PC-3 (cell line): Measurements from ENCODE around the gene FAM83G. TPM values are rescaled to one million over a fixed set of nuclear protein-coding genes. Genes with fewer than 3 reads are reported as not detected.
A peak's percentile ranks its signal among the peaks of the same experiment; 100 is the strongest.

ENCODE experiments used
- ATAC-seq: fragments of 200-7000 bp; cut with Tn5 transposase; 2 replicates; pipeline ENCODE4 v1.9.1; 2020; ENCODE audit warnings: mild to moderate bottlenecking, moderate library complexity
- BruUV-seq: library from RNA; stranded (reverse); fragments of 400-500 nt; replicated peaks from 2 replicates; lab custom pipeline; 2021; lab: Mats Ljungman, UMichigan
- CTCF ChIA-PET: fragments of 300-600 bp; sonication (Branson Sonifier 250); formaldehyde crosslinking; loops from one replicate; lab custom pipeline; 2022; ENCODE audit warnings: antibody characterized with exemption; lab: Charles Lee
- POLR2A ChIA-PET: fragments of 300-600 bp; sonication (Branson Sonifier 250); formaldehyde crosslinking; loops from one replicate; lab custom pipeline; 2022; ENCODE audit warnings: antibody characterized with exemption; ENCODE audit not compliant: unreplicated experiment; lab: Charles Lee
- DNase-seq: peaks from one replicate; pipeline ENCODE4 v3.0.0-alpha.2; 2015
- H2AFZ ChIP-seq: fragments of 300-600 bp; sonication (generic); 2 replicates; pipeline ENCODE4 v1.6.0; 2016; ENCODE audit warnings: antibody characterized with exemption, low read length
- H3F3A ChIP-seq: fragments of 300-600 bp; sonication (generic); one replicate; pipeline ENCODE4 v1.6.0; 2017; ENCODE audit warnings: antibody characterized with exemption, low read length, control low read depth, mild to moderate bottlenecking; ENCODE audit not compliant: unreplicated experiment
- H3K27ac ChIP-seq: fragments of 300-600 bp; sonication (generic); 2 replicates; pipeline ENCODE4 v1.5.1; 2016; ENCODE audit warnings: mild to moderate bottlenecking, low read length
- H3K27me3 ChIP-seq: fragments of 300-600 bp; sonication (generic); 2 replicates; pipeline ENCODE4 v1.6.1; 2016; ENCODE audit warnings: low read length, mixed read lengths
- H3K36me3 ChIP-seq: fragments of 300-600 bp; sonication (generic); 2 replicates; pipeline ENCODE4 v1.6.1; 2016; ENCODE audit warnings: low read depth, mixed run types, low read length, mixed read lengths
- H3K4me1 ChIP-seq: fragments of 300-600 bp; sonication (generic); 2 replicates; pipeline ENCODE4 v1.5.1; 2016; ENCODE audit warnings: low read length; ENCODE audit not compliant: insufficient read depth
- H3K4me2 ChIP-seq: fragments of 300-600 bp; sonication (generic); 2 replicates; pipeline ENCODE4 v1.6.0; 2016; ENCODE audit warnings: low read length
- H3K4me3 ChIP-seq: fragments of 300-600 bp; sonication (generic); 2 replicates; pipeline ENCODE4 v1.5.1; 2016; ENCODE audit warnings: mild to moderate bottlenecking, low read length, mixed read lengths
- H3K79me2 ChIP-seq: fragments of 300-600 bp; sonication (generic); 2 replicates; pipeline ENCODE4 v1.6.1; 2017; ENCODE audit warnings: low read length, mixed read lengths
- H3K9ac ChIP-seq: fragments of 300-600 bp; sonication (generic); 2 replicates; pipeline ENCODE4 v1.6.0; 2016; ENCODE audit warnings: mild to moderate bottlenecking, low read length
- H3K9me2 ChIP-seq: fragments of 300-600 bp; sonication (generic); replicated peaks from 2 replicates; pipeline ENCODE4 v1.6.1; 2016; ENCODE audit warnings: mixed run types, low read length, mixed read lengths
- H3K9me3 ChIP-seq: fragments of 300-600 bp; sonication (generic); 2 replicates; pipeline ENCODE4 v1.6.1; 2016; ENCODE audit warnings: low read length, mixed read lengths
- H4K20me1 ChIP-seq: fragments of 300-600 bp; sonication (generic); 2 replicates; pipeline ENCODE4 v1.6.1; 2016; ENCODE audit warnings: low read length, mixed read lengths
- CTCF ChIP-seq: fragments of 300-600 bp; sonication (generic); conservative IDR thresholded peaks from 2 replicates; pipeline ENCODE4 v1.5.1; 2017; ENCODE audit warnings: antibody characterized with exemption, low read depth, mild to moderate bottlenecking, low read length
- EZH2 ChIP-seq: fragments of 300-600 bp; sonication (generic); IDR thresholded peaks from one replicate; pipeline ENCODE4 v1.6.1; 2017; ENCODE audit warnings: antibody characterized with exemption, mild to moderate bottlenecking, low read length; ENCODE audit not compliant: unreplicated experiment
- EZH2phosphoT487 ChIP-seq: fragments of 300-600 bp; sonication (generic); IDR thresholded peaks from 2 replicates; pipeline ENCODE4 v1.6.1; 2018; ENCODE audit warnings: mild to moderate bottlenecking, antibody characterized with exemption, low read length, borderline replicate concordance
- intact Hi-C: fragments of 100-400 bp; cut with micrococcal nuclease; formaldehyde crosslinking; loops from 2 replicates; pipeline ENCODE4 v1.9.0; 2023
- total RNA-seq: library from RNA; depleted of rRNA; stranded (reverse); fragments of >200 nt; gene quantifications from 2 replicates; pipeline ENCODE4 v1.2.3, GENCODE V29; 2014

FAM83G gene
- total RNA-seq, 1 experiment from 2014 or later, result 0.26 TPM

GRCh38 chr17:18921912-18922451 is 82.6 kb downstream of the FAM83G start:
- H3K9me3 ChIP-seq, result no peaks in the 10 kb centered on the region
- peaks cover 8% of the 10 kb centered on the region for H3F3A ChIP-seq
- ChIA-PET CTCF (no interaction called here), POLR2A (no interaction called here)
- peaks cover 31% of the 10 kb centered on the region for H3K4me1 ChIP-seq
- intact Hi-C loops, result no loop called here
- peak overlapping the region; percentile 87 for H3K9ac ChIP-seq
- H3K79me2 ChIP-seq, result peaks cover 6% of the 10 kb centered on the region
- DNase-seq (peak; percentile 94), ATAC-seq (peak; percentile 81)
- H3K9me2 ChIP-seq, result no peaks in the 10 kb centered on the region
- H2AFZ ChIP-seq, result no peak overlapping the region
- H3K4me2 ChIP-seq, result peak overlapping the region; percentile 77
- H3K4me3 ChIP-seq, result peak overlapping the region; percentile 38
- H3K27ac ChIP-seq, result peak overlapping the region; percentile 98
- TF ChIP-seq EZH2phosphoT487, result no peak
- TF ChIP-seq CTCF, result no peak
- TF ChIP-seq EZH2, result no peak
- BruUV-seq, result no TSS peak
- H3K36me3 ChIP-seq, result peaks cover 17% of the 10 kb centered on the region
- H3K27me3 ChIP-seq, result no peaks in the 10 kb centered on the region
- no peaks in the 10 kb centered on the region for H4K20me1 ChIP-seq

DNA sequence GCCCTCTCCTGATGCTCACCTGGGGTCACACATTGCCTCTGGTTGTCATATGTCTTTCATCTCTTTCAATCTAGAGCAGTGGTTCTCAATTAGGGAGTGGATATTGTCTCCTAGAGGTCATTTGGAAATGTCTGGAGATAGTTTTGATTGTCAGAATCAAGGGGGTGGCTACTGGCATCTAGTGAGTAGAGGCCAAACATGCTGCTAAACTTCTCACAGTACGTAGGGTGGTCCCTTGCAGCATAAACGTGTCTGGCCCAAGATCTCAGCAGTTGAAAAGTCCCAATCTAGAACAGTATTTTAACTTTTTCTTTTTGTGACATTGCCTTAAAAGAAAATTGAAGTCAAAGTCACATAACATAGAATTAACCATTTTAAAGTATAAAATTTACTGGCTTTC is 83.1 kb downstream of the FAM83G start:
- CTCF ChIA-PET, result no interaction called here
- POLR2A ChIA-PET, result interaction anchor here (0.6 kb wide), 1 partner anchor 10 kb away, joined by 5 read pairs; no protein-coding TSS in a partner anchor
- H3K36me3 ChIP-seq, result peaks cover 19% of the 10 kb centered on the region
- H3K9me3 ChIP-seq, result no peaks in the 10 kb centered on the region
- H3F3A ChIP-seq, result peaks cover 8% of the 10 kb centered on the region
- H3K27me3 ChIP-seq, result no peaks in the 10 kb centered on the region
- TF ChIP-seq CTCF, result no peak
- TF ChIP-seq EZH2, result no peak
- TF ChIP-seq EZH2phosphoT487, result no peak
- H3K79me2 ChIP-seq, result peaks cover 6% of the 10 kb centered on the region
- H3K4me1 ChIP-seq, result peaks cover 31% of the 10 kb centered on the region
- no peaks in the 10 kb centered on the region for H3K9me2 ChIP-seq
- DNase-seq (no peak), ATAC-seq (no peak)
- H3K4me3 ChIP-seq, result peak overlapping the region; percentile 38
- peak overlapping the region; percentile 77 for H3K4me2 ChIP-seq
- intact Hi-C loops, result no loop called here
- H4K20me1 ChIP-seq, result no peaks in the 10 kb centered on the region
- H2AFZ ChIP-seq, result no peak overlapping the region
- BruUV-seq, result no TSS peak
- H3K9ac ChIP-seq, result peak overlapping the region; percentile 87
- H3K27ac ChIP-seq, result peak overlapping the region; percentile 98

- TF ChIP-seq CTCF (no peak), EZH2phosphoT487 (no peak), EZH2 (no peak)
- Histone ChIP-seq H3K4me3 (peak overlapping the region; percentile 38), H3K9ac (peak overlapping the region; percentile 87), H3K27me3 (no peaks in the 10 kb centered on the region), H3K4me1 (peaks cover 31% of the 10 kb centered on the region), H3K4me2 (peak overlapping the region; percentile 77), H3K36me3 (peaks cover 21% of the 10 kb centered on the region), H3F3A (peaks cover 8% of the 10 kb centered on the region), H4K20me1 (no peaks in the 10 kb centered on the region), H3K79me2 (peaks cover 6% of the 10 kb centered on the region), H3K9me3 (no peaks in the 10 kb centered on the region), H3K27ac (peak overlapping the region; percentile 98), H3K9me2 (no peaks in the 10 kb centered on the region), H2AFZ (no peak overlapping the region)
- ATAC-seq (peak; percentile 69), DNase-seq (peak; percentile 74)
- intact Hi-C loops, result no loop called here
- CTCF ChIA-PET, result no interaction called here
- BruUV-seq, result no TSS peak
- POLR2A ChIA-PET, result interaction anchor here (0.6 kb wide), 1 partner anchor 10 kb away, joined by 5 read pairs; no protein-coding TSS in a partner anchor
Measured at GRCh38 chr17:18920911-18921441, 83.6 kb downstream of the FAM83G start.
